ENCODE data around the gene SIX3. TPM values are rescaled to one million over a fixed set of nuclear protein-coding genes. Genes with fewer than 3 reads are reported as not detected.

The SIX3 gene
- total RNA-seq, 1 experiment from 2014 or later, result not detected

DNA sequence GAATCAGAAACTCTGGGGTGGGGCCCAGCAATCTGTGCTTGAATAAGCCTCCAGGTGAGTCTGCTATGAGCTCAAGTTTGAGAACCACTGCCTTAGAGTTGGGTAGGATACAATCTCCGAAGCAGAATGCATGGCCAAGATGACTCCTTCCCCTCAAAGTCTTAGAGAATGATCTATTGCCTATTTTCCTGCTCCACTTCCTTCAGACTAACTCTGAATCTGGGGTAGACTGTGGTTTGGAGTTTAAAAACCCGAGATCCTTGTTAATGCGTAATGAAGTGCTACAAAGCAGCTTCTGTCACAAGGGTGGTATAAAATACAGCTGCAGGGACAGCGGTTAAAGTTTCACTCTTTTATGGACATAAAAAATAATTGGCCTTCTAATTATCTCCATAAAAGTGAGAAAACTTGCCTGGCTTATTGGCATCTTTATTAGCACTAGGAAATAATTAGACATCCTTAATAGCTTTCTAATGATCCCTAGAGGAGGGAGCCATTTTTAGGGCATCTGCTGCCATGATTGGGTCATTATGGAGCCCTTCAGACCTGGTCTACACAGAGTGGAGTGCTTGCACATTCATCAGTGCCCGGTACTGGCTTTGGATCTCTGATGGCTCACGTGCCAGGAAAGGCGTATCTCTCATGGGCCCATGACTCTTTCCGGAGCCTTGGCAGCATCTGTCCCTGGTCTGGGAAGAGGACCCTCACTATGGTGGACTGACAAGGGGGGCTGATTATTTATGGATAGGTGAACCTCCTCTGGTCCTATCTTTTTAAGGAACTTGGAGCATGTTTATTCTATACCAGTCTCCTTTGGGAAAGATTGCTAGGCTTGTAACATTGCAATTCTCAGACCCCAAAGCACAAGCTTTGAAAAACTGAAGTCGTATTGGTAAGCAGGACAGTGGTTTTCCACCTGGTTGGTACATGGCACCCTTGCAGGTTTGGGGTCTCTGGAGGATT lies 39.5 kb downstream of the SIX3 start:
- DNase-seq (ENCODE audit: low read depth), result no peak

DNA sequence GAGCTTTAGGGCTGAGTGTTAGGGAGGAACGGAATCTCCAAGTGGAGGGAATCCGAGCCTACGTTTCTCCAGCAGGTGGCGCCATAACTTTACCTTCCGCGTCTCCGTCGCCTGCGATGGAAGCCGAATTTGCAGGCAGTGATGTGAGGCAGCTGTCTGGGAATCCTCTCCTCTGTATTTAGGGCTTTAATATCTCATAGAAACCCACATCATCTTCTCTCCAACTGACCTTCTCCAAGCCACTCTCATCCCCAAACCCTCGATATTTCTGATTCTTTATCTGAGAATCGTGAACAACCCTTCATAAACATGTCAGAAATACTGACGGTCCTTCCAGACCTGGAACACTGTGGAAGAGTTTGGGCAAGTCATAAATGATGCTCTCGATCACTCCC lies 40.2 kb downstream of the SIX3 start:
- peak; percentile 75 for DNase-seq (ENCODE audit: low read depth)

DNA sequence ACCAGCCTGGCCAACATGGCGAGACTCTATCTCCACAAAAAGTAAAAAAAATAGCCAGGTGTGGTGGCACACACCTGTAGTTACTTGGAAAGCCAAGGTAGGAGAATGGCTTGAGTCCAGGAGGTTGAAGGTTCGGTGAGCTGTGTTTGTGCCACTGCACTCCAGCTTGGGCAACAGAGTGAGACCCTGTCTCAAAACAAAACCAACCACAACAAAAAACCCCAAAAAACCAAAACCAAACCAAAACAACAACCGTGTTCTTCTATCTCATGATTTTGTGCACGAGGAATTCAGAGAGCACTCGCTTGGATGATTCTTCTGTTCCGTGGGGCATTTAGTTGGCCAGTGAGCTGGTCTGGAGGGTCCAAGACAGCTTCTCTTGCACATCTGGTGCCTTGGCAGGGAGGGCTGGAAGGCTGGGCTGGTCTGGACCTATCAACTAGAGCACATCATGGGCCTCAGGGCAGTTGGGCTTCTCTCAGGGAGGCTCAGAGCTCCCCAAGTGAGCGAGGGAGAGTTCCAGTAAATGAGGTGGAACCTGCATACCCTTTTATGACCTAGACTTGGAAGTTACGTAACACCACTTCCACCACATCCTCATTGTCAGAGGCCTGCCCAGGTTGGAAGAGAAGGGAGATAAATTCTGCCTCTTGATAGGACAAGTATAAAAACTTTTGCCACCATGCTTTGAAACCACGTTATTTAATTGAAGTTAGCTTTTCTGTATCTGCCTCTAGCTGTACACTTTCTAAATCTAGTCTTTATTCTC lies 42.5 kb downstream of the SIX3 start:
- no peak for DNase-seq (ENCODE audit: low read depth)

DNA sequence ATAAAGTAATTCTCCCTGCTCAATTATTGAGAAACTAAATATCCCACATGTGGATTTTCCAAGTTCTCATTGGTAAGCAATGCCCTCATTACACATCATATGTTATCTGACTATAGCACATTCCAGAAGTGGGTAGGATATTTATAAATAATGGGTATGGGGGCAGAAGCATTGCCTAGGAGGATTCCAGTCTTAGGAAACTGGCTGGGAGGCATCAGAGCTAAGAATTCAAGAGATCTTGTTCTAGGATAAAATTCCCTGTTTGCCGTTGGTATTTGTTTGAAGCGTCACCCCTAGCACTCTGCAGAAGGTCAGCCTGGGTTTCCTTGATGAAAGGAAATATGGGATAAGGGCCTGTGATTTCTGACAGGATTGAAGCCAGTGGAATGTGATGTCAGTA lies 47.7 kb downstream of the SIX3 start:
- no peak for DNase-seq (ENCODE audit: low read depth)

DNA sequence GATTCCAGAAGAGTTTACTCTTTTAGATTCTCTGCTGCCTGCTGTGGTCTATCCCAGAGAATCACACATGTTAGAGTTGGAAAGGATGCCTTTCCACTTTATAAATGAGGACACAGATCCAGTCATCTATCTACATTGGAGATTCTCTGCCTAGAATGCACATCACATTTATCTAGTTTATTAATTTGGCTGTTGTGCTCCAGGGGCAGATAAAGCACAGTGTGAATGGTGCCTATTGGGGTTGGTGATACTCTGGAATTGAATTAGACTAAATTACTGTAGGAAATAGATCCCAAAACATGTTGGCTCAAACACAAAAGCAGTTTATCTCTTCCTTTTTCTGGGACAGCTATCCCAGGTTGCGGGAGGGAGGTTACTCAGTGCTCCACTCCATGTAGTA lies 52.9 kb downstream of the SIX3 start:
- DNase-seq (ENCODE audit: low read depth), result no peak

Other genes starting within 250 kb of the SIX3 start
- 55.6 and 65.7 TPM in 2 replicates for gene SIX2, start 67.8 kb downstream of the SIX3 start, total RNA-seq (2014; rRNA removed)